ENCODE results near the gene CNPPD1. TPM values are rescaled to one million over a fixed set of nuclear protein-coding genes. Genes with fewer than 3 reads are reported as not detected.

CNPPD1 gene
- total RNA-seq, 1 experiment from 2014 or later, result 32.8 TPM

- peaks cover 19% of the 10 kb centered on the region for H3K4me1 Mint-ChIP-seq
- peaks cover 31% of the 10 kb centered on the region for H3K36me3 Mint-ChIP-seq
- H3K9me3 Mint-ChIP-seq, result no peaks in the 10 kb centered on the region
- DNase-seq (ENCODE audit: low spot score) (peak; percentile 47), ATAC-seq (peak; percentile 9)
- ChIA-PET POLR2A (no interaction called here), CTCF (no interaction called here)
- TF ChIP-seq FOXK1 (CRISPR knock-in tag; IDR thresholded peaks at IDR 0.05), result 0 out of 2 replicates have a peak, but pooled peaks have one; percentile 8
- no peak for TF ChIP-seq KAT7 (CRISPR knock-in tag; IDR thresholded peaks at IDR 0.05; ENCODE audit: borderline replicate concordance)
- TF ChIP-seq, protein P1, sequence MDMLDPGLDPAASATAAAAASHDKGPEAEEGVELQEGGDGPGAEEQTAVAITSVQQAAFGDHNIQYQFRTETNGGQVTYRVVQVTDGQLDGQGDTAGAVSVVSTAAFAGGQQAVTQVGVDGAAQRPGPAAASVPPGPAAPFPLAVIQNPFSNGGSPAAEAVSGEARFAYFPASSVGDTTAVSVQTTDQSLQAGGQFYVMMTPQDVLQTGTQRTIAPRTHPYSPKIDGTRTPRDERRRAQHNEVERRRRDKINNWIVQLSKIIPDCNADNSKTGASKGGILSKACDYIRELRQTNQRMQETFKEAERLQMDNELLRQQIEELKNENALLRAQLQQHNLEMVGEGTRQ (CRISPR knock-in tag; IDR thresholded peaks at IDR 0.05), result no peak; the same call in 1 of the 2 replicates
- no peak for TF ChIP-seq RORB (CRISPR knock-in tag; IDR thresholded peaks at IDR 0.05)
- TF ChIP-seq ARID4B (CRISPR knock-in tag; IDR thresholded peaks at IDR 0.05; ENCODE audit: borderline replicate concordance), result 0 out of 2 replicates have a peak, but pooled peaks have one; percentile 38
- TF ChIP-seq, protein P2, sequence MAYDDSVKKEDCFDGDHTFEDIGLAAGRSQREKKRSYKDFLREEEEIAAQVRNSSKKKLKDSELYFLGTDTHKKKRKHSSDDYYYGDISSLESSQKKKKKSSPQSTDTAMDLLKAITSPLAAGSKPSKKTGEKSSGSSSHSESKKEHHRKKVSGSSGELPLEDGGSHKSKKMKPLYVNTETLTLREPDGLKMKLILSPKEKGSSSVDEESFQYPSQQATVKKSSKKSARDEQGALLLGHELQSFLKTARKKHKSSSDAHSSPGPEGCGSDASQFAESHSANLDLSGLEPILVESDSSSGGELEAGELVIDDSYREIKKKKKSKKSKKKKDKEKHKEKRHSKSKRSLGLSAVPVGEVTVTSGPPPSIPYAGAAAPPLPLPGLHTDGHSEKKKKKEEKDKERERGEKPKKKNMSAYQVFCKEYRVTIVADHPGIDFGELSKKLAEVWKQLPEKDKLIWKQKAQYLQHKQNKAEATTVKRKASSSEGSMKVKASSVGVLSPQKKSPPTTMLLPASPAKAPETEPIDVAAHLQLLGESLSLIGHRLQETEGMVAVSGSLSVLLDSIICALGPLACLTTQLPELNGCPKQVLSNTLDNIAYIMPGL (CRISPR knock-in tag; IDR thresholded peaks at IDR 0.05), result peak; percentile 57; the same call in 1 of the 2 replicates
- TF ChIP-seq FOXP4 (CRISPR knock-in tag; IDR thresholded peaks at IDR 0.05), result peak; percentile 54
- no peak for TF ChIP-seq NFYB (CRISPR knock-in tag; conservative IDR thresholded peaks at IDR 0.05; ENCODE audit: low read depth)
- no peak for TF ChIP-seq ATF6 (CRISPR knock-in tag; IDR thresholded peaks at IDR 0.05)
- TF ChIP-seq OVOL2 (CRISPR knock-in tag; IDR thresholded peaks at IDR 0.05; ENCODE audit: borderline replicate concordance), result no peak
- TF ChIP-seq CREB1 (CRISPR knock-in tag; IDR thresholded peaks at IDR 0.05), result no peak
- TF ChIP-seq PRRX2 (CRISPR knock-in tag; IDR thresholded peaks at IDR 0.05), result no peak
- H3K27me3 Mint-ChIP-seq (ENCODE audit: low read depth), result no peaks in the 10 kb centered on the region
- H3K27ac Mint-ChIP-seq, result no peak overlapping the region; the same call in 1 of the 2 replicates
- peak overlapping the region; percentile 84 for H3K4me3 Mint-ChIP-seq
These were observed 1.9 kb upstream of the CNPPD1 start for GRCh38 chr2:219178377-219179175.
